ENCODE data around the gene CLIP2. TPM values are rescaled to one million over a fixed set of nuclear protein-coding genes. Genes with fewer than 3 reads are reported as not detected.
A peak's percentile ranks its signal among the peaks of the same experiment; 100 is the strongest.

The CLIP2 gene
- total RNA-seq, 1 experiment from 2014 or later, result 21.6 TPM

DNA sequence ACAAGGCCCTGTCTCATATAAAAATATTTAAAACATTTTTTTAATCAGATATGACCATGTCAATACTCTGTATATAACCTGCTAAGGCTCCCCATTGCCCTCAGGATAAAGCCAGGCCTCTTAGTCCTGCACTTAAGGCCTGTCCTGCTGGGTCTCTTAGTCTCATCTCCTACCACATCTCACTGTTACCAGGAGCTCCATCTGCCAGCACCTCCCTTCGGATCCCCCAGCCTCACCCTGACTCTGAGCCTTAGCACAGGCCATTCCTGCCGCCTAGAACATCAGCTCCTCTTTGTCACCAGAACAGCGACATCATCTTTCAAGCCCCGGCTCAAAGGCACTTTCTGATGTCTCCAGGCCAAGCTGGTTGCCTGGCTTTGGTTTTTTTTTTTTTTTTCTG lies 138.8 kb downstream of the CLIP2 start:
- peaks cover 19 to 23% of the 10 kb centered on the region in 2 experiments for H3K4me1 Mint-ChIP-seq
- Histone ChIP-seq H3K18ac (ENCODE audit: insufficient read length, low read depth, low read length) (no peak overlapping the region), H3K4me1 (ENCODE audit: insufficient read depth, low read length) (peaks cover 4% of the 10 kb centered on the region; the same call in 1 of the 2 replicates), H3K14ac (ENCODE audit: insufficient read depth, low read length) (no peak overlapping the region), H2BK5ac (ENCODE audit: insufficient read length, low read length) (no peak overlapping the region), H3K79me2 (ENCODE audit: insufficient read depth, low read length) (no peaks in the 10 kb centered on the region), H3K4ac (ENCODE audit: low read depth, low read length) (no peak overlapping the region), H3K23ac (ENCODE audit: insufficient read length, low read depth, low read length) (no peak overlapping the region), H3K9ac (ENCODE audit: extremely low read depth, insufficient read length, low read length) (no peak overlapping the region), H3K56ac (ENCODE audit: insufficient read length, low read depth, low read length) (no peak overlapping the region), H3K27ac (ENCODE audit: insufficient read length, low read depth, low read length) (no peak overlapping the region), H4K20me1 (ENCODE audit: control insufficient read depth, insufficient read depth, insufficient read length) (no peaks in the 10 kb centered on the region), H4K5ac (ENCODE audit: insufficient read length, low read depth, low read length) (no peak overlapping the region), H2BK12ac (ENCODE audit: insufficient read length, low read depth, low read length) (no peak overlapping the region), H3K27me3 (ENCODE audit: insufficient read depth, low read length) (no peaks in the 10 kb centered on the region), H2BK15ac (ENCODE audit: low read depth, low read length) (no peak overlapping the region), H3K4me2 (ENCODE audit: insufficient read depth, insufficient read length, low read length) (no peak overlapping the region), H3K79me1 (ENCODE audit: insufficient read depth, low read depth, low read length, poor library complexity, severe bottlenecking) (no peaks in the 10 kb centered on the region), H3T11ph (ENCODE audit: low read length) (no peak overlapping the region), H4K91ac (ENCODE audit: insufficient read length, low read depth, low read length) (no peak overlapping the region), H2BK120ac (ENCODE audit: low read depth, low read length, poor library complexity, severe bottlenecking) (no peak overlapping the region), H2AFZ (ENCODE audit: low read length) (no peak overlapping the region), H4K8ac (replicated peaks; ENCODE audit: insufficient read length, low read depth, low read length) (no peak overlapping the region), H3K9me3 (ENCODE audit: control insufficient read depth, low read depth, low read length) (no peaks in the 10 kb centered on the region), H2BK20ac (ENCODE audit: low read depth, low read length, poor library complexity, severe bottlenecking) (no peak overlapping the region), H3K23me2 (ENCODE audit: insufficient read length, low read depth, low read length, poor library complexity, severe bottlenecking) (peaks cover 4% of the 10 kb centered on the region), H2AK5ac (ENCODE audit: insufficient read length, low read length) (no peak overlapping the region)
- TF ChIP-seq, protein P1, sequence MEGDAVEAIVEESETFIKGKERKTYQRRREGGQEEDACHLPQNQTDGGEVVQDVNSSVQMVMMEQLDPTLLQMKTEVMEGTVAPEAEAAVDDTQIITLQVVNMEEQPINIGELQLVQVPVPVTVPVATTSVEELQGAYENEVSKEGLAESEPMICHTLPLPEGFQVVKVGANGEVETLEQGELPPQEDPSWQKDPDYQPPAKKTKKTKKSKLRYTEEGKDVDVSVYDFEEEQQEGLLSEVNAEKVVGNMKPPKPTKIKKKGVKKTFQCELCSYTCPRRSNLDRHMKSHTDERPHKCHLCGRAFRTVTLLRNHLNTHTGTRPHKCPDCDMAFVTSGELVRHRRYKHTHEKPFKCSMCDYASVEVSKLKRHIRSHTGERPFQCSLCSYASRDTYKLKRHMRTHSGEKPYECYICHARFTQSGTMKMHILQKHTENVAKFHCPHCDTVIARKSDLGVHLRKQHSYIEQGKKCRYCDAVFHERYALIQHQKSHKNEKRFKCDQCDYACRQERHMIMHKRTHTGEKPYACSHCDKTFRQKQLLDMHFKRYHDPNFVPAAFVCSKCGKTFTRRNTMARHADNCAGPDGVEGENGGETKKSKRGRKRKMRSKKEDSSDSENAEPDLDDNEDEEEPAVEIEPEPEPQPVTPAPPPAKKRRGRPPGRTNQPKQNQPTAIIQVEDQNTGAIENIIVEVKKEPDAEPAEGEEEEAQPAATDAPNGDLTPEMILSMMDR (conservative IDR thresholded peaks at IDR 0.05), result no peak
- no peak overlapping the region for H3K4me3 Mint-ChIP-seq
- H3K36me3 Mint-ChIP-seq (ENCODE audit: insufficient read depth in 1 of 3, low read depth in 3 of 3), result no peaks in the 10 kb centered on the region
- H3K9me3 Mint-ChIP-seq, result no peaks in the 10 kb centered on the region; a peak in 1 of 5 replicates
- DNase-seq, result no peak
- H3K27me3 Mint-ChIP-seq (ENCODE audit: low read depth), result no peaks in the 10 kb centered on the region
- peak overlapping the region in 2 of 3 experiments; percentile 79 to 93; a peak in 4 of 7 replicates for H3K27ac Mint-ChIP-seq
- no CpG with 5 or more reads among the region's 4 CpGs for WGBS (ENCODE audit: extremely low coverage, insufficient read length, low lambda C conversion rate)

Data from H9 (cell line).